Measurements from ENCODE around the gene ENDOU. TPM values are rescaled to one million over a fixed set of nuclear protein-coding genes. Genes with fewer than 3 reads are reported as not detected.

ENDOU gene
- total and polyA plus RNA-seq, 12 donors: 0.11 to 0.56 (median 0.29) TPM; not detected in 1

DNA sequence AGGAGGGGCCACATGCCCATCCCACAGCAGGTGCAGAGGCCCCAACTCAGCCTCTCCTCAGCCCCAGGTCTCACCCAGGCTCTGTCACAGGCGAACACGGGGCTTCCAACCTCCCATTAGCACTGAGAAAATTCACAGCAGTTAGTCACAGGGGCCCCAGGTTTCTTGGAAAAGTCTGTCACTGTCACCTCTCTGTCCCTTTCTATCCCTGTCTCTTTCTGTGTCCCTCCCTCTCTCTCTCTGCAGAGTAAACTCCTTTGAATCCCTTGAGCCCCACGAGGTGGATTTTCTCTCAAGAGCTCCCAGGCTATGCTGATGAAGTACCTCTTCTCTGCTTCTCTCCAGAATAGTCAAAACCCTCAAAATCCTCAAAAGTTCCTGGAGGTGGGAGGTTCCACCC, 14.0 kb upstream of the ENDOU start:
- no peak for DNase-seq
- Histone ChIP-seq H3K9me3 (no peaks in the 10 kb centered on the region), H3K27ac (peak overlapping the region in 9 of 10 donors; percentile 18 to 88 (median 77)), H3K36me3 (peaks cover 0 to 16% (median 0%) of the 10 kb centered on the region in 9 donors), H3K27me3 (peaks cover 0 to 5% (median 0%) of the 10 kb centered on the region in 7 donors), H3K4me3 (peak overlapping the region in 1 of 10 donors; percentile 15), H3K4me1 (peaks cover 47 to 84% (median 72%) of the 10 kb centered on the region in 9 donors)
- TF ChIP-seq, protein P1, sequence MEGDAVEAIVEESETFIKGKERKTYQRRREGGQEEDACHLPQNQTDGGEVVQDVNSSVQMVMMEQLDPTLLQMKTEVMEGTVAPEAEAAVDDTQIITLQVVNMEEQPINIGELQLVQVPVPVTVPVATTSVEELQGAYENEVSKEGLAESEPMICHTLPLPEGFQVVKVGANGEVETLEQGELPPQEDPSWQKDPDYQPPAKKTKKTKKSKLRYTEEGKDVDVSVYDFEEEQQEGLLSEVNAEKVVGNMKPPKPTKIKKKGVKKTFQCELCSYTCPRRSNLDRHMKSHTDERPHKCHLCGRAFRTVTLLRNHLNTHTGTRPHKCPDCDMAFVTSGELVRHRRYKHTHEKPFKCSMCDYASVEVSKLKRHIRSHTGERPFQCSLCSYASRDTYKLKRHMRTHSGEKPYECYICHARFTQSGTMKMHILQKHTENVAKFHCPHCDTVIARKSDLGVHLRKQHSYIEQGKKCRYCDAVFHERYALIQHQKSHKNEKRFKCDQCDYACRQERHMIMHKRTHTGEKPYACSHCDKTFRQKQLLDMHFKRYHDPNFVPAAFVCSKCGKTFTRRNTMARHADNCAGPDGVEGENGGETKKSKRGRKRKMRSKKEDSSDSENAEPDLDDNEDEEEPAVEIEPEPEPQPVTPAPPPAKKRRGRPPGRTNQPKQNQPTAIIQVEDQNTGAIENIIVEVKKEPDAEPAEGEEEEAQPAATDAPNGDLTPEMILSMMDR (IDR thresholded peaks at IDR 0.05): no peak
- intact Hi-C loops (cut with DNase I): no loop called here
- ATAC-seq: no peak
- 87 to 89% methylated on average over 3 of the region's 3 CpGs for WGBS, 2 donors

DNA sequence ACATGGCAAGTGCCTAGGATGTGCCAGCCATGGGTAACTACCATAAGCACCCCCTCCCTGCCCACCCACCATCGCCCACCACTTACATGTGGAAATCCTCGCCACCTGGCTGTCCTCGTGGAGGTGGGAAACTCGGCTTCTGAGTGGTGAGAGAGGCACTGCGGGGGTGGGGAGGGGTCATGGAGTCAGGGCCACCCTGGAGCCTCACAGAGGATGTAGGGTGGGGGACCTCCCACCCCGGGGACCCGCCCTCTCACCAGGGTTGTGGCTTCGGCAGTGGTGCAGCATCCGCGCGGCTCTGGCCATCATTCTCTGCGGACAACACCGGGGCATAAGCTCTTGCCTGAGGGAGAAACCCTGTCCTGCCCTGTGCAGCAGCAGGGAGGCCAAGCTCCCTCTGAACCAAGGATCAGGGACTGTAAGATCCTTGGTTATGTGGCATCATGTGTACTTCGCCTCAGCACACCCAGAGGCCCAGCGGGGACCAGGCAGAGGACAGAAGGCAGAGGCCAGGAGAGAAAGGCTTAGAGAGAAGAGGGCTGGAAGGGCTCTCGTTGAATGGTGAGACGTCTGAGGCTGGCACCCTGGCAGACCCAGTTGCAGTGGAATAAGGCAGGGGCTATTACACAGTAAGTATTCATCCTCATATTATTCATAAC, 12.8 kb upstream of the ENDOU start:
- peak in 1 of 2 donors; percentile 40 for DNase-seq
- intact Hi-C loops (cut with DNase I): loop anchor here in 4 of 10 donors (1.0 to 2.0 kb wide), 5 partner anchors 15 to 21 kb away; no protein-coding TSS in a partner anchor
- Histone ChIP-seq H3K36me3 (peaks cover 0 to 16% (median 0%) of the 10 kb centered on the region in 9 donors), H3K4me1 (peaks cover 47 to 93% (median 80%) of the 10 kb centered on the region in 9 donors), H3K27ac (peak overlapping the region; percentile 76 to 93 (median 86)), H3K27me3 (no peaks in the 10 kb centered on the region), H3K9me3 (no peaks in the 10 kb centered on the region), H3K4me3 (no peak overlapping the region)
- TF ChIP-seq, protein P1 (IDR thresholded peaks at IDR 0.05): no peak
- 74 to 75% methylated on average over 17 of the region's 17 CpGs for WGBS, 2 donors
- ATAC-seq: no peak

DNA sequence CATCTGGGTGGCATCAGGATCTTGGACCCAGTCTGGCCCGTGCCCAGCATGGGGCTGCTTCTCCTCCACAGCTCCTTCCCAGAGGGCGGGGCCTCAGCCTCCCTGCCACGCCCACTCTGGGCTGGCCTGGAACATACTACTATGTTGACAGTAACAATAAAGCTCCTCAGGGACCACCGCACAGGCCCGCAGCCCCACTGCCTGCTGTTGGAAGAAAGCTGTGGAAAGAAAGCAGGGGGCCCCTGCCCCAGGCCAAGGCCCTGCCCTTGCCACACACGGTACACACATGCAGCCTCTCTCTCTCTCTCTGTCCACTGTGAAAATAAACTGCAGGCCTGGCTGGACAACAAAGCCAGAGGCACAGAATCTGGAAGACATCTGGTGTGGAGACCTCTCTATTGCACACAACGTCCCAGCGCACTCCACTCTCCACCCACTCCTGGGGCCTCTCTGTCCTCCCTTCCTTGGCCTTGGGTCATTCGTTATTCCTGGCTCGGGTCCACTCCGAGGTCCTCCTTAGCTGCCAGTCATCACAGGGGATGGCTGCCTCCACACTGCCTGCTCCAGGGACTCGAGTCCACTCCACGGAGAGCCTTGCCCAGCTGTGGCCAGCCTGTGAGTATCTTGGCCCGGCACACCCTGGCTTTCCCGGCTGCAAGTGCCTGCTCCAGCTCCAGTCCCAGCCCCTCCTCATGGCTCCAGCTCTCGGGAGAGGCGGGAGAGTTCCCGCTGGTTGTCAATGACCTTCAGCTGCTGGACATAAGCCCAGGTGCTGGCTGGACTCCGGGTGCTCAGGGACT, 11.8 kb upstream of the ENDOU start:
- ATAC-seq: peak; percentile 77 to 89 (median 82)

More for the DNA sequence above, 11.8 kb upstream of the ENDOU start:
- Histone ChIP-seq H3K36me3 (peaks cover 0 to 16% (median 0%) of the 10 kb centered on the region in 9 donors), H3K4me3 (peak overlapping the region in 5 of 10 donors; percentile 1 to 18 (median 8)), H3K27me3 (no peaks in the 10 kb centered on the region), H3K27ac (peak overlapping the region; percentile 76 to 93 (median 86)), H3K4me1 (peaks cover 47 to 94% (median 84%) of the 10 kb centered on the region in 9 donors), H3K9me3 (no peaks in the 10 kb centered on the region)
- intact Hi-C loops (cut with DNase I): loop anchor here in 4 of 10 donors (1.0 to 2.0 kb wide), 5 partner anchors 16 to 20 kb away; no protein-coding TSS in a partner anchor
- TF ChIP-seq, protein P1 (IDR thresholded peaks at IDR 0.05): no peak
- peak; percentile 90 to 91 for DNase-seq
- WGBS, 2 donors: 13% methylated on average over 19 of the region's 19 CpGs

All from heart right ventricle (tissue), 16 donors.